ENCODE measurements around the gene ASMTL. TPM values are rescaled to one million over a fixed set of nuclear protein-coding genes. Genes with fewer than 3 reads are reported as not detected.
A peak's percentile ranks its signal among the peaks of the same experiment; 100 is the strongest.

Gene ASMTL
- total RNA-seq, 1 donor from 2014 or later = 19.1 TPM

- DNase-seq = peak; percentile 21
- Histone ChIP-seq H3K4me3 (no peak overlapping the region), H3K9me3 (peaks cover 21% of the 10 kb centered on the region), H3K27ac (no peak overlapping the region), H3K36me3 (peaks cover 54% of the 10 kb centered on the region), H3K27me3 (ENCODE audit: low read depth) (no peaks in the 10 kb centered on the region), H3K4me1 (no peaks in the 10 kb centered on the region)
- no peak for ATAC-seq
- intact Hi-C loops (cut with DNase I) = no loop called here
- no peak for TF ChIP-seq CTCF (IDR thresholded peaks at IDR 0.05)
These were observed 31.1 kb downstream of the ASMTL start for GRCh38 chrX:1421433-1422134.

- Histone ChIP-seq H3K4me3 (no peak overlapping the region), H3K4me1 (no peaks in the 10 kb centered on the region), H3K9me3 (peaks cover 21% of the 10 kb centered on the region), H3K36me3 (peaks cover 42% of the 10 kb centered on the region), H3K27ac (no peak overlapping the region), H3K27me3 (ENCODE audit: low read depth) (no peaks in the 10 kb centered on the region)
- peak; percentile 41 for DNase-seq
- ATAC-seq = no peak
- no peak for TF ChIP-seq CTCF (IDR thresholded peaks at IDR 0.05)
- intact Hi-C loops (cut with DNase I) = no loop called here
These were observed 32.3 kb downstream of the ASMTL start for GRCh38 chrX:1420371-1420770.

GRCh38 chrX:1419545-1420355 lies 33.0 kb downstream of the ASMTL start:
- peaks cover 37% of the 10 kb centered on the region for H3K36me3 ChIP-seq
- H3K9me3 ChIP-seq = peaks cover 21% of the 10 kb centered on the region
- H3K27me3 ChIP-seq (ENCODE audit: low read depth) = no peaks in the 10 kb centered on the region
- no peak overlapping the region for H3K4me3 ChIP-seq
- ATAC-seq (no peak), DNase-seq (peak; percentile 34)
- no peak for TF ChIP-seq CTCF (IDR thresholded peaks at IDR 0.05)
- intact Hi-C loops (cut with DNase I) = no loop called here
- no peaks in the 10 kb centered on the region for H3K4me1 ChIP-seq
- no peak overlapping the region for H3K27ac ChIP-seq

GRCh38 chrX:1418901-1419544 lies 33.7 kb downstream of the ASMTL start:
- ATAC-seq = no peak
- peaks cover 43% of the 10 kb centered on the region for H3K36me3 ChIP-seq
- no peaks in the 10 kb centered on the region for H3K4me1 ChIP-seq
- no peak overlapping the region for H3K27ac ChIP-seq
- peaks cover 21% of the 10 kb centered on the region for H3K9me3 ChIP-seq
- no peaks in the 10 kb centered on the region for H3K27me3 ChIP-seq (ENCODE audit: low read depth)
- intact Hi-C loops (cut with DNase I) = no loop called here
- no peak for TF ChIP-seq CTCF (IDR thresholded peaks at IDR 0.05)
- H3K4me3 ChIP-seq = no peak overlapping the region
- DNase-seq = peak; percentile 45

GRCh38 chrX:1417921-1418771 lies 34.6 kb downstream of the ASMTL start:
- DNase-seq = peak; percentile 33
- no peak for ATAC-seq
- Histone ChIP-seq H3K4me1 (no peaks in the 10 kb centered on the region), H3K27ac (no peak overlapping the region), H3K9me3 (peaks cover 21% of the 10 kb centered on the region), H3K4me3 (no peak overlapping the region), H3K27me3 (ENCODE audit: low read depth) (no peaks in the 10 kb centered on the region), H3K36me3 (peaks cover 52% of the 10 kb centered on the region)
- intact Hi-C loops (cut with DNase I) = no loop called here
- no peak for TF ChIP-seq CTCF (IDR thresholded peaks at IDR 0.05)
